ENCODE results near the gene TCF20. TPM values are rescaled to one million over a fixed set of nuclear protein-coding genes. Genes with fewer than 3 reads are reported as not detected.
A peak's percentile ranks its signal among the peaks of the same experiment; 100 is the strongest.

Gene TCF20
- total RNA-seq, 3 donors from 2014 or later (not counting 1 experiment from before 2014, with no cell fraction given), result 57.8 to 70.8 (median 69.1) TPM

DNA sequence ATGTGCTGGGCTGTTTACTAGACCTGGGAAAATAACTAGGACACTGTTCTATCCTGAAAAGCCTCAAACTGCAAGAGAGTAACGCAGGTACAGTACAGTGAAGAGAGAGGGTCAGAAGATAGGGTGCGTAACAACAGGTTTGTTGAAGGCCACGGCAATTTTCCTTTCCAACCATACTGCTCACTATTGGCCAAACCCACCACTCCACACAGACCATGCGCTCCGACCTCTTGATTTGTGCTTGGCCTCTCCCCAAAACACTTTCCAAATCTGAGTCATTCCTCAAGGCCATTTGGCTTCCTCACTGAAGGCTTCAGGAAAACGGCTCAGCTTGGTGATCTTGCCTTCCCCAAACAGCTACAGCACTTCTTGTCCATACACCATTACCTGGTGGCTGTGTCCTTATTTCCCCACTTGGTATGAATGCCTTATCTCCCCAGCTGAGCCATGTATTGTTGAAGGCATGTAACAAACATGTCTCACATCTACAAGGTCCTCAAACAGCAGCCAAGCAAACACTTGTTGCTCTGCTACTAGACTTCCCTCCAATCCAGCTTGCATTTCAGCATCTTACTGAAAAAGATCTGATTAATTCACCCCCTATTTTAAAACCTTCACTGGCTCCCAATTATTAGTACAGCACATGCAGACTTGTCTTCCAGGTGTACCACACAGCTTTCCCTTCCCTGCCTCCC lies 40.9 kb downstream of the TCF20 start:
- Histone ChIP-seq H3K27me3 (ENCODE audit: control insufficient read depth, insufficient read depth, low read length) (no peaks in the 10 kb centered on the region), H3K36me3 (ENCODE audit: control insufficient read depth, insufficient read depth, low read length) (no peaks in the 10 kb centered on the region), H3K4me3 (ENCODE audit: low read length) (no peak overlapping the region), H3K4me1 (ENCODE audit: control insufficient read depth, insufficient read depth, low read length) (no peaks in the 10 kb centered on the region), H3K9me3 (ENCODE audit: control insufficient read depth, insufficient read depth, low read length) (no peaks in the 10 kb centered on the region), H3K27ac (ENCODE audit: low read length) (no peak overlapping the region)
- Mint-ChIP-seq H3K36me3 (no peaks in the 10 kb centered on the region), H3K27ac (peak overlapping the region in 1 of 2 donors; percentile 54), H3K4me1 (peaks cover 52 to 59% of the 10 kb centered on the region in 2 donors), H3K27me3 (ENCODE audit: low read depth in 2 of 2) (no peaks in the 10 kb centered on the region), H3K9me3 (no peaks in the 10 kb centered on the region), H3K4me3 (no peak overlapping the region)
- DNase-seq (no peak), ATAC-seq (no peak)
- intact Hi-C loops (cut with micrococcal nuclease), result no loop called here
- TF ChIP-seq, protein P1, sequence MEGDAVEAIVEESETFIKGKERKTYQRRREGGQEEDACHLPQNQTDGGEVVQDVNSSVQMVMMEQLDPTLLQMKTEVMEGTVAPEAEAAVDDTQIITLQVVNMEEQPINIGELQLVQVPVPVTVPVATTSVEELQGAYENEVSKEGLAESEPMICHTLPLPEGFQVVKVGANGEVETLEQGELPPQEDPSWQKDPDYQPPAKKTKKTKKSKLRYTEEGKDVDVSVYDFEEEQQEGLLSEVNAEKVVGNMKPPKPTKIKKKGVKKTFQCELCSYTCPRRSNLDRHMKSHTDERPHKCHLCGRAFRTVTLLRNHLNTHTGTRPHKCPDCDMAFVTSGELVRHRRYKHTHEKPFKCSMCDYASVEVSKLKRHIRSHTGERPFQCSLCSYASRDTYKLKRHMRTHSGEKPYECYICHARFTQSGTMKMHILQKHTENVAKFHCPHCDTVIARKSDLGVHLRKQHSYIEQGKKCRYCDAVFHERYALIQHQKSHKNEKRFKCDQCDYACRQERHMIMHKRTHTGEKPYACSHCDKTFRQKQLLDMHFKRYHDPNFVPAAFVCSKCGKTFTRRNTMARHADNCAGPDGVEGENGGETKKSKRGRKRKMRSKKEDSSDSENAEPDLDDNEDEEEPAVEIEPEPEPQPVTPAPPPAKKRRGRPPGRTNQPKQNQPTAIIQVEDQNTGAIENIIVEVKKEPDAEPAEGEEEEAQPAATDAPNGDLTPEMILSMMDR (IDR thresholded peaks at IDR 0.05), result no peak
- WGBS (ENCODE audit: insufficient coverage), result 96% methylated on average over 6 of the region's 6 CpGs

DNA sequence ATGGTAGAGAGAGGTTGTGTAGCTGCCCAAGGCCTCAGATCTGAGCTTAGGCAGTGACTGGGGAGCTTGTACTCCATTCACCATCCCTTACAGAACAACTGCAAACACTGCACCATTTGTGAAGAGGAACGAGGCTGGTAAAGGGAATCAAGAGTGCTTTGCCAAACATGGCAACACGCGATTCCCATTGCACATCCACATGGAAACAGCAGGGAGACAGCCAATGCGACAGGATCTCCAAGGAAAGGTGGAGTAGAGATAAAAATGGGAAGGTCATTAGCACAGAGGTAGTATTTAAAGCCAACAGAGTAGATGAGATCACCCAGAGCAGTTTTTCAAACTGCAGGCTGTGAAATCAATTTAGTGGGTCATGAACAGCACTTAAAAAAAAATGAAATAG lies 42.0 kb downstream of the TCF20 start:
- Mint-ChIP-seq H3K36me3 (no peaks in the 10 kb centered on the region), H3K9me3 (no peaks in the 10 kb centered on the region), H3K4me1 (peaks cover 46 to 53% of the 10 kb centered on the region in 2 donors), H3K4me3 (no peak overlapping the region), H3K27me3 (ENCODE audit: low read depth in 2 of 2) (no peaks in the 10 kb centered on the region), H3K27ac (peak overlapping the region; percentile 9 to 44)
- Histone ChIP-seq H3K36me3 (ENCODE audit: control insufficient read depth, insufficient read depth, low read length) (no peaks in the 10 kb centered on the region), H3K4me3 (ENCODE audit: low read length) (no peak overlapping the region), H3K4me1 (ENCODE audit: control insufficient read depth, insufficient read depth, low read length) (no peaks in the 10 kb centered on the region), H3K27me3 (ENCODE audit: control insufficient read depth, insufficient read depth, low read length) (no peaks in the 10 kb centered on the region), H3K27ac (ENCODE audit: low read length) (no peak overlapping the region), H3K9me3 (ENCODE audit: control insufficient read depth, insufficient read depth, low read length) (no peaks in the 10 kb centered on the region)
- WGBS (ENCODE audit: insufficient coverage), result 97% methylated on average over 4 of the region's 4 CpGs
- ATAC-seq (no peak), DNase-seq (no peak)
- TF ChIP-seq, protein P1 (IDR thresholded peaks at IDR 0.05), result no peak
- intact Hi-C loops (cut with micrococcal nuclease), result no loop called here

DNA sequence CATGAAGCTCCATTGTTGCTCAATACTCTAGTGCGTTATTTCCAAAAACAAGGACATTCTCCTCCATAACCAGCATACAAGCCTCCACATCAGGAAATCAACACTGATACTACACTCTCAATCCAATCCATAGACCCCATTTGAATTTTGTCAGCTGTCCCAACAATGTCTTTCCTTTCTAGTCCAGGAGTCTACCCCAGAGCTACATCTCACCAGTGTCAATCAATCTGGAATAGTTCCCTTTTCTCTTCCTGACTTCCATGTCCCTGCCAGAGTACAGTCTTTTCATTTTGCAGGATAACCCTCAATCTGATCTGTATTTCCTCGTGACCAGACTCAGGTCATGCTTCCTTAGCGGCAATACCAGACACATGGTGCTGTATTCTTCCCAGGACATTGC lies 43.0 kb downstream of the TCF20 start:
- Mint-ChIP-seq H3K4me1 (peaks cover 52 to 56% of the 10 kb centered on the region in 2 donors), H3K27me3 (ENCODE audit: low read depth in 2 of 2) (no peaks in the 10 kb centered on the region), H3K4me3 (no peak overlapping the region), H3K36me3 (no peaks in the 10 kb centered on the region), H3K9me3 (no peaks in the 10 kb centered on the region), H3K27ac (peak overlapping the region; percentile 9 to 64)
- Histone ChIP-seq H3K4me3 (ENCODE audit: low read length) (no peak overlapping the region), H3K36me3 (ENCODE audit: control insufficient read depth, insufficient read depth, low read length) (no peaks in the 10 kb centered on the region), H3K27me3 (ENCODE audit: control insufficient read depth, insufficient read depth, low read length) (no peaks in the 10 kb centered on the region), H3K27ac (ENCODE audit: low read length) (no peak overlapping the region), H3K4me1 (ENCODE audit: control insufficient read depth, insufficient read depth, low read length) (no peaks in the 10 kb centered on the region), H3K9me3 (ENCODE audit: control insufficient read depth, insufficient read depth, low read length) (no peaks in the 10 kb centered on the region)
- DNase-seq, result no peak
- no peak for ATAC-seq
- 95% methylated on average over 3 of the region's 3 CpGs for WGBS (ENCODE audit: insufficient coverage)
- TF ChIP-seq, protein P1 (IDR thresholded peaks at IDR 0.05), result no peak
- intact Hi-C loops (cut with micrococcal nuclease), result no loop called here

DNA sequence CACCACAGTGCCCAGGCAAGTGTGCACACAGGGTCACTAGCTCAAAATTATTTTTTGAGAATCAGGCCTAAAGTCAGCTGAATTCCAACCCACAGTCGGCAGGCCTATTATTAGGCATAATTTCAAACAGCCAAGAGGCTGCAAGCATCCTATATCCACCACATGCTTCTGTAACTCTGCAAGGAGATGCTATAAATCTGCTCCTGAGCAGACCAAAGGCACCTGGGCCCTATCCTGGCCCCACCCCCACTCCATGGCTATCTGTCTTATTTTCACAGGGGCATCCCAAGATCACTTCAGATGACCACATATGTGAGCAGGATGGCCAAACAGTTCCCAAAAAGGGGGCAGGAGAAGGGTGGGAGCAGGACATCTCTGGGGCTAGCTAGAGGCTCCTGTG lies 44.6 kb downstream of the TCF20 start:
- no peaks in the 10 kb centered on the region for H3K36me3 ChIP-seq (ENCODE audit: control insufficient read depth, insufficient read depth, low read length)
- Mint-ChIP-seq H3K9me3 (no peaks in the 10 kb centered on the region), H3K4me1 (peaks cover 56 to 63% of the 10 kb centered on the region in 2 donors), H3K4me3 (no peak overlapping the region), H3K27ac (no peak overlapping the region), H3K27me3 (ENCODE audit: low read depth in 2 of 2) (no peaks in the 10 kb centered on the region), H3K36me3 (no peaks in the 10 kb centered on the region)
- no peak overlapping the region for H3K4me3 ChIP-seq (ENCODE audit: low read length)
- no peak overlapping the region for H3K27ac ChIP-seq (ENCODE audit: low read length)
- H3K9me3 ChIP-seq (ENCODE audit: control insufficient read depth, insufficient read depth, low read length), result no peaks in the 10 kb centered on the region
- intact Hi-C loops (cut with micrococcal nuclease), result no loop called here
- no peaks in the 10 kb centered on the region for H3K27me3 ChIP-seq (ENCODE audit: control insufficient read depth, insufficient read depth, low read length)
- no peaks in the 10 kb centered on the region for H3K4me1 ChIP-seq (ENCODE audit: control insufficient read depth, insufficient read depth, low read length)
- DNase-seq (no peak), ATAC-seq (no peak)
- TF ChIP-seq, protein P1 (IDR thresholded peaks at IDR 0.05), result no peak
- 95% methylated on average over 1 of the region's 1 CpG for WGBS (ENCODE audit: insufficient coverage)

Measured in natural killer cell (primary cell).